Adrenal gland (tissue), 5 donors: Measurements from ENCODE around the gene SLC36A4.

Experiments
- CTCF ChIP-seq, 6 experiments: fragments of 450-650 bp in 4 of 6; fragments of 200-600 bp in 2 of 6; sonication (generic) in 1 of 6; IDR thresholded peaks; 1 replicate in 5 of 6; 2 replicates in 1 of 6; pipeline versions ENCODE4 v1.5.1 to v1.8.0; 2016 to 2021; ENCODE audit warnings: antibody characterized with exemption in 6 of 6, mild to moderate bottlenecking in 2 of 6, moderate library complexity in 1 of 6
- POLR2A ChIP-seq, 2 donors: fragments of 450-650 bp; IDR thresholded peaks; one replicate each; pipeline ENCODE4 v1.6.1; 2017; ENCODE audit warnings: antibody characterized with exemption in 2 of 2, mild to moderate bottlenecking in 2 of 2, moderate library complexity in 1 of 2
- donor health status: DM: no; HTN: no; CAD: no.

DNA sequence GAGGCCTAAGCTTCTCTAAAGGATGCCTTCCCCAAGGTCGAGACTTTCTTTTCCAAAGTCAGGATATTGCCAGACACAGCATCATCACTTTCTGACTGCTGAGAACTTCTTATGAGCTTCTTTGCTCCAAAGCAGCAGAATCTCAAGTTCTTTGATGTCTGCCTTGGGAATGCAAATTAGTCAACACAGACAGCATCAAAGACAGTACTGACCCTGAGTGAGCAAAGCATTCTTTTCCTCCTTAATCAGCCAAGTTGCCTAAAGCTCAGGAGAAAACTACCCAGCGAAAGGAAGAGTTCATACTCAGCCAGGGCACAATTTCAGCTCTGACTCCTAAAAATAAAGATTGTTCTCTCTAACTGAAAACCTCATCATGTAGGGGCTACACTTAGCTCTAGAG, 98.0 kb downstream of the SLC36A4 start:
- TF ChIP-seq CTCF (IDR thresholded peaks at IDR 0.05) (no peak), POLR2A (IDR thresholded peaks at IDR 0.05) (no peak)
